ENCODE data around the gene KMT2E. TPM values are rescaled to one million over a fixed set of nuclear protein-coding genes. Genes with fewer than 3 reads are reported as not detected.

The KMT2E gene
- total RNA-seq, 3 donors from 2014 or later (not counting 1 experiment from before 2014, with no cell fraction given) = 272 to 353 (median 345) TPM

- intact Hi-C loops (cut with micrococcal nuclease) = no loop called here
These were observed 116.0 kb downstream of the KMT2E start for GRCh38 chr7:105130048-105130447.

GRCh38 chr7:105130580-105130979 lies 116.6 kb downstream of the KMT2E start:
- no peaks in the 10 kb centered on the region for H3K27me3 Mint-ChIP-seq (ENCODE audit: low read depth in 2 of 2)
- peaks cover 31% of the 10 kb centered on the region for H3K36me3 ChIP-seq (ENCODE audit: control insufficient read depth, insufficient read depth, low read length)
- peaks cover 4% of the 10 kb centered on the region for H3K4me1 ChIP-seq (ENCODE audit: control insufficient read depth, insufficient read depth, low read length)
- no peak for DNase-seq
- peak overlapping the region; percentile 3 to 93 for H3K27ac Mint-ChIP-seq
- 89% methylated on average over 1 of the region's 2 CpGs for WGBS (ENCODE audit: insufficient coverage)
- no peaks in the 10 kb centered on the region for H3K9me3 Mint-ChIP-seq
- H3K4me1 Mint-ChIP-seq = peaks cover 46 to 52% of the 10 kb centered on the region in 2 donors
- peaks cover 5% of the 10 kb centered on the region for H3K36me3 Mint-ChIP-seq
- H3K4me3 Mint-ChIP-seq = no peak overlapping the region
- intact Hi-C loops (cut with micrococcal nuclease) = no loop called here
- TF ChIP-seq CTCF (IDR thresholded peaks at IDR 0.05) = no peak
- no peak for ATAC-seq
- no peaks in the 10 kb centered on the region for H3K9me3 ChIP-seq (ENCODE audit: control insufficient read depth, insufficient read depth, low read length)
- H3K27me3 ChIP-seq (ENCODE audit: control insufficient read depth, insufficient read depth, low read length) = no peaks in the 10 kb centered on the region
- H3K27ac ChIP-seq (ENCODE audit: low read length) = no peak overlapping the region
- no peak overlapping the region for H3K4me3 ChIP-seq (ENCODE audit: low read length)

More at GRCh38 chr7:105130048-105130447, 116.0 kb downstream of the KMT2E start:
- ATAC-seq (no peak), DNase-seq (no peak)
- H3K9me3 Mint-ChIP-seq = no peaks in the 10 kb centered on the region
- peaks cover 43 to 50% of the 10 kb centered on the region in 2 donors for H3K4me1 Mint-ChIP-seq
- H3K36me3 Mint-ChIP-seq = peaks cover 10% of the 10 kb centered on the region
- WGBS (ENCODE audit: insufficient coverage) = 97% methylated on average over 4 of the region's 5 CpGs
- TF ChIP-seq CTCF (IDR thresholded peaks at IDR 0.05) = no peak
- Histone ChIP-seq H3K27ac (ENCODE audit: low read length) (no peak overlapping the region), H3K4me3 (ENCODE audit: low read length) (no peak overlapping the region), H3K4me1 (ENCODE audit: control insufficient read depth, insufficient read depth, low read length) (peaks cover 4% of the 10 kb centered on the region), H3K9me3 (ENCODE audit: control insufficient read depth, insufficient read depth, low read length) (no peaks in the 10 kb centered on the region), H3K27me3 (ENCODE audit: control insufficient read depth, insufficient read depth, low read length) (no peaks in the 10 kb centered on the region), H3K36me3 (ENCODE audit: control insufficient read depth, insufficient read depth, low read length) (peaks cover 36% of the 10 kb centered on the region)
- no peaks in the 10 kb centered on the region for H3K27me3 Mint-ChIP-seq (ENCODE audit: low read depth in 2 of 2)
- H3K4me3 Mint-ChIP-seq = no peak overlapping the region
- H3K27ac Mint-ChIP-seq = peak overlapping the region in 1 of 2 donors; percentile 93

- Mint-ChIP-seq H3K4me1 (peaks cover 47 to 53% of the 10 kb centered on the region in 2 donors), H3K27me3 (ENCODE audit: low read depth in 2 of 2) (no peaks in the 10 kb centered on the region), H3K36me3 (no peaks in the 10 kb centered on the region), H3K27ac (peak overlapping the region; percentile 3 to 93), H3K9me3 (no peaks in the 10 kb centered on the region), H3K4me3 (peak overlapping the region; percentile 25)
- intact Hi-C loops (cut with micrococcal nuclease) = no loop called here
- Histone ChIP-seq H3K4me3 (ENCODE audit: low read length) (no peak overlapping the region), H3K27ac (ENCODE audit: low read length) (no peak overlapping the region), H3K27me3 (ENCODE audit: control insufficient read depth, insufficient read depth, low read length) (no peaks in the 10 kb centered on the region), H3K36me3 (ENCODE audit: control insufficient read depth, insufficient read depth, low read length) (peaks cover 25% of the 10 kb centered on the region), H3K9me3 (ENCODE audit: control insufficient read depth, insufficient read depth, low read length) (no peaks in the 10 kb centered on the region), H3K4me1 (ENCODE audit: control insufficient read depth, insufficient read depth, low read length) (peaks cover 4% of the 10 kb centered on the region)
- DNase-seq = no peak
- no peak for TF ChIP-seq CTCF (IDR thresholded peaks at IDR 0.05)
- WGBS (ENCODE audit: insufficient coverage) = 49% methylated on average over 10 of the region's 12 CpGs
- ATAC-seq = peak in 1 of 3 donors; percentile 62
These were observed 117.1 kb downstream of the KMT2E start for GRCh38 chr7:105131033-105131656.

GRCh38 chr7:105131890-105132289 lies 117.9 kb downstream of the KMT2E start:
- no peak overlapping the region for H3K4me3 Mint-ChIP-seq
- 85% methylated on average over 7 of the region's 7 CpGs for WGBS (ENCODE audit: insufficient coverage)
- intact Hi-C loops (cut with micrococcal nuclease) = no loop called here
- H3K27ac ChIP-seq (ENCODE audit: low read length) = no peak overlapping the region
- peaks cover 54 to 60% of the 10 kb centered on the region in 2 donors for H3K4me1 Mint-ChIP-seq
- H3K27me3 Mint-ChIP-seq (ENCODE audit: low read depth in 2 of 2) = no peaks in the 10 kb centered on the region
- H3K4me3 ChIP-seq (ENCODE audit: low read length) = no peak overlapping the region
- ATAC-seq (no peak), DNase-seq (no peak)
- no peak for TF ChIP-seq CTCF (IDR thresholded peaks at IDR 0.05)
- H3K9me3 ChIP-seq (ENCODE audit: control insufficient read depth, insufficient read depth, low read length) = no peaks in the 10 kb centered on the region
- peaks cover 4% of the 10 kb centered on the region for H3K4me1 ChIP-seq (ENCODE audit: control insufficient read depth, insufficient read depth, low read length)
- no peaks in the 10 kb centered on the region for H3K9me3 Mint-ChIP-seq
- H3K36me3 ChIP-seq (ENCODE audit: control insufficient read depth, insufficient read depth, low read length) = peaks cover 29% of the 10 kb centered on the region
- no peaks in the 10 kb centered on the region for H3K27me3 ChIP-seq (ENCODE audit: control insufficient read depth, insufficient read depth, low read length)
- peak overlapping the region; percentile 3 to 93 for H3K27ac Mint-ChIP-seq
- H3K36me3 Mint-ChIP-seq = no peaks in the 10 kb centered on the region
